ENCODE measurements around the gene DLL4.

The DLL4 gene

DNA sequence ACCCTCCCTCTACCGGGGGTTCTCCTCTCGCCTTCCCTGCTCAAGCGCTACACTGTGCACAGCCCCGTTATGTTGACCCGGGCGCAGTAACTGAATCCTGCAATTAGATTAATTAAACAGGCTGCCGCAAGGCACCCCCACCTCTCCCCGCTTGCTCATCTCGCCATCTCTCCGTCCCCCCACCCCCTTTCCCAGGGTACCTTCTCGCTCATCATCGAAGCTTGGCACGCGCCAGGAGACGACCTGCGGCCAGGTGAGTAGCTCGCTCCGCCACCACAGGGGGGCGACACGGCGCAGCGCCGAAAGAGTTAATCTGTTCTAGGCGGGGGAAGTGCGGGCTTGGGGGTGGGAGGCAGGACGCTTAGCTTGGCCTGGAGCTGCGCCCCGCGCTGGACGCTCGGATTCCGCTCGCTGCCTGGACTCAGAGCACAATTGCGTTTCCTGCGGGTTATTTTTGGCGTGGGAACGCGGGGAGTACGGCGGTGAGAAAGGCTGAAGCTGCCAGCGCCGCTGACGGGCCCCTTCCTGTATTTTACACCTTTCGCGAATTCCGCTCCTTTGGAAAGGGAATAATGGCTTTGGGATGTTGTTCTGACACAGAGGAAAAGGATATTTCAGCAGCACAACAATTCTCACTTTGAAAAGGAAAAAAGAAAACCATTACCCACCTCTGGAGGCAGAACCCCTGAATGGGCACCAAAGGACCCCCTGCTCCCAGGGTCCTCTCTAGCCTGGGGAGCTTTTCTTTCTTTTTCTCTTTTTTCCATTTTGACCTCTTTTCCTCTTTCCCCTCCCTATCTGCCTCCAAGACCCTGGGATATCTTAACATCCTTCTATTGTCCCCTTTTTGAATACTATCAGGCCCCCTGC lies 1.5 kb downstream of the DLL4 start:
- TF ChIP-seq, protein P1, sequence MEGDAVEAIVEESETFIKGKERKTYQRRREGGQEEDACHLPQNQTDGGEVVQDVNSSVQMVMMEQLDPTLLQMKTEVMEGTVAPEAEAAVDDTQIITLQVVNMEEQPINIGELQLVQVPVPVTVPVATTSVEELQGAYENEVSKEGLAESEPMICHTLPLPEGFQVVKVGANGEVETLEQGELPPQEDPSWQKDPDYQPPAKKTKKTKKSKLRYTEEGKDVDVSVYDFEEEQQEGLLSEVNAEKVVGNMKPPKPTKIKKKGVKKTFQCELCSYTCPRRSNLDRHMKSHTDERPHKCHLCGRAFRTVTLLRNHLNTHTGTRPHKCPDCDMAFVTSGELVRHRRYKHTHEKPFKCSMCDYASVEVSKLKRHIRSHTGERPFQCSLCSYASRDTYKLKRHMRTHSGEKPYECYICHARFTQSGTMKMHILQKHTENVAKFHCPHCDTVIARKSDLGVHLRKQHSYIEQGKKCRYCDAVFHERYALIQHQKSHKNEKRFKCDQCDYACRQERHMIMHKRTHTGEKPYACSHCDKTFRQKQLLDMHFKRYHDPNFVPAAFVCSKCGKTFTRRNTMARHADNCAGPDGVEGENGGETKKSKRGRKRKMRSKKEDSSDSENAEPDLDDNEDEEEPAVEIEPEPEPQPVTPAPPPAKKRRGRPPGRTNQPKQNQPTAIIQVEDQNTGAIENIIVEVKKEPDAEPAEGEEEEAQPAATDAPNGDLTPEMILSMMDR (conservative IDR thresholded peaks at IDR 0.05): peak; percentile 87
- no peak for TF ChIP-seq ZFX (IDR thresholded peaks at IDR 0.05)
- H3K27ac ChIP-seq: no peak overlapping the region

DNA sequence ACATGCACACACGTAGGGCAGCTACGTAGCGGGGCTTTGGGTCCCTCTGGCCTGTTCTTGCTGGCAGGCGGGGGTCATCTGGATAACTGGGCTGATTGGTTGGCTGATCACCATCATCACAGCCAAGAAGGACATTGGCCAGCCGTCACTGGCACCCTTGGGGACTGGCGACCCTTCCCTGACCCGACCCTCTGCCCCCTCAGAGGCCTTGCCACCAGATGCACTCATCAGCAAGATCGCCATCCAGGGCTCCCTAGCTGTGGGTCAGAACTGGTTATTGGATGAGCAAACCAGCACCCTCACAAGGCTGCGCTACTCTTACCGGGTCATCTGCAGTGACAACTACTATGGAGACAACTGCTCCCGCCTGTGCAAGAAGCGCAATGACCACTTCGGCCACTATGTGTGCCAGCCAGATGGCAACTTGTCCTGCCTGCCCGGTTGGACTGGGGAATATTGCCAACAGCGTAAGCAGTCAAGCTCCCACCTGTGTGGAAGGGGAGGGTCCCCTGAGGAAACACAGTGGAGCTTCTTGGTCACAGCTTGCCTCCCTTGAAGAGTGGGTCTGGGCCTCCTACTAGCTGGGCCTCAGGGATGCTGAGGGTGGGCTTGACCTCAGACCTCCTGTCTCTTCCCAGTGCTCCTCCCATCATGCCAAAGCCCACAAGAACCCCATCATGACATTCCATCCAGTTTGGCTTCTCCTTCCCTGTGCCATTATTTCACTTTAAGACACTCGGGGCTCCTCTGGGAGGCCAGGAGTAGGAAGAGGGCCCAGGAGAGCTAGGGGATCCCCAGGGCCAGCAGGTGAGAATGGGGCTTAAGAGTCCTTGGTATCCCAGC lies 2.4 kb downstream of the DLL4 start:
- H3K27ac ChIP-seq: no peak overlapping the region
- TF ChIP-seq, protein P1 (conservative IDR thresholded peaks at IDR 0.05): no peak
- no peak for TF ChIP-seq ZFX (IDR thresholded peaks at IDR 0.05)

DNA sequence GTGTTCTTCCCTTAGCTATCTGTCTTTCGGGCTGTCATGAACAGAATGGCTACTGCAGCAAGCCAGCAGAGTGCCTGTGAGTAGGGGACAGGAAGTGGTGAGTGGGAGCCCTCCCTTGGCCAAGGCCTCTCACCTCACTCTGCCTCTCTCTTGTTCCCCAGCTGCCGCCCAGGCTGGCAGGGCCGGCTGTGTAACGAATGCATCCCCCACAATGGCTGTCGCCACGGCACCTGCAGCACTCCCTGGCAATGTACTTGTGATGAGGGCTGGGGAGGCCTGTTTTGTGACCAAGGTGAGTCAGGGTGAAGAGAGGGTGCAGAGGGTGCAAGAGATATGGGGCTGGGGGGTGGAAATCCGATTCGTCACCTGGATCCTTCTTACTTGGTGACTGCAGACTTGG lies 3.0 kb downstream of the DLL4 start:
- no peak for TF ChIP-seq ZFX (IDR thresholded peaks at IDR 0.05)
- TF ChIP-seq, protein P1 (conservative IDR thresholded peaks at IDR 0.05): no peak
- H3K27ac ChIP-seq: no peak overlapping the region

DNA sequence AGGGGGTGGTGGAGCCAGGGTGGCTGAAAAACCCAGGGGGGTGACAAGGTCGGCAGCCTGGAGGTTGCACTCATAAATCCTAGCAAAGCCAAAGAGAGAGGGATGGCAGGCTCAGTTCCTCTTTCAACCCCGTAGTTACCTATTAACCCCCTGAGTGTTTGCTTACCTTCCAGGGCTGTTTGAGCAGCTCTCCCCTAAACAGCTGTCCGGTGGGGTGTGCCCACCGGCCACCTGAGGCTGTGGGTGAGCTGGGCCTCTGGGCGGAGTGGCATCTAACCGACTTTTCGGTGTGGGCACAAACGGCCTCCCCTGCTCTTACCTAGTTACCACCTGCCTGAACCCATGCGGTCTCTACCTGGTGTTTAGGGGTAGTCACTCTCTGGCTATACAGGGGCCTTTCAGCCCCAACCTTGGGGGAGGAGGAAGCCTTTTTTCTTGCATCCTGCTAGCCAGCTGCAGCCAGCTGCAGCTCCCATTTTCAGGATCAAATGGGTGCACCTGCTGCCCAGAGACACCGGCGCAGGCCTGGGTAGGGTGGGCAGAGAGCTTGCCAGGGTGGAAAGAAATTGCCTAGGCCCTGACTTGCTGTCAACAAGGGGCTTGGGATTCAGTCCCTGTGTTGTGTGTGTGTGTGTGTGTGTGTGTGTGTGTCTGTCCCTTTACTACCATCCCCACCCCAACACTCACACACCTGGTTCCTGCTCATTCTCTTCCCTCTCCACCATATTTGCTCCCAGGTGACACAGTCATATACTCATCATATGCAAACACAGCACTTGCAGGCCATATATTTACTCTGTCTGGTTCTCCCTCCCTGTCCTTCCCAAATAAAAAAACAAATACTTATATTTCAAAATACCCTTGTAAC lies 3.7 kb downstream of the DLL4 start:
- H3K27ac ChIP-seq: no peak overlapping the region
- TF ChIP-seq ZFX (IDR thresholded peaks at IDR 0.05): no peak
- TF ChIP-seq, protein P1 (conservative IDR thresholded peaks at IDR 0.05): no peak

DNA sequence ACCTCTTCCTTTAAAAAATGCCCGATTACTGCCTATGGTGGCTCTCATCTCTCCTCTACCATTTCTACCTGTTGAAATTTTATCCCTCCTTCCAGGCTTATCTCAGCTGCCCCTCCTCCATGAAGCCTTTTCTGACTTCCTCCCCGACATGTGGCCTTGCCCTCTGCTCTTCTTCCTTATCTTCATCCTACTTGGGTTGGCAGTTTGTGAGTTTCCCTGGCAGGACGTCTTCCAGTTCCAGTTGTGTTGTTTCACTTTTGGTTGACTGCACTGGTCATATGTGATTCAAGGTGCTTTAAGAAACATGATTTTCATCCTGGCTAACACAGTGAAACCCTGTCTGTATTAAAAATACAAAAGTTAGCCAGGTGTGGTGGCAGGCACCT lies 4.4 kb downstream of the DLL4 start:
- TF ChIP-seq, protein P1 (conservative IDR thresholded peaks at IDR 0.05): no peak
- no peak for TF ChIP-seq ZFX (IDR thresholded peaks at IDR 0.05)
- H3K27ac ChIP-seq: no peak overlapping the region

DNA sequence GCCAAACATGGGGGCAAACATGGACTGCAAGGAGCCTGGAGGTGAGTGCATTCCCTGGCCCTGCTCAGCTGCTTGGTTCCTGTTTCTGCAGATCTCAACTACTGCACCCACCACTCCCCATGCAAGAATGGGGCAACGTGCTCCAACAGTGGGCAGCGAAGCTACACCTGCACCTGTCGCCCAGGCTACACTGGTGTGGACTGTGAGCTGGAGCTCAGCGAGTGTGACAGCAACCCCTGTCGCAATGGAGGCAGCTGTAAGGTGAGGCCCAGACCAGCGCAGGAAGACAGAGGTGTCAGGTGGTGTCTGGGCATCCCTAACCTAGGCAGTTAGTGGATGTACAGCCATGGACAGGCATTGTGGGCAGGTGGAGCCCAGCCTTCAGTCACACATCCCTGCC lies 5.3 kb downstream of the DLL4 start:
- no peak for TF ChIP-seq ZFX (IDR thresholded peaks at IDR 0.05)
- TF ChIP-seq, protein P1 (conservative IDR thresholded peaks at IDR 0.05): no peak

More for the DNA sequence above, 5.3 kb downstream of the DLL4 start:
- H3K27ac ChIP-seq: no peak overlapping the region

All from C4-2B (cell line).